ENCODE results near the gene DTNB.

The DTNB gene

GRCh38 chr2:25517701-25518100, 155.7 kb downstream of the DTNB start:
- TF ChIP-seq CTCF (IDR thresholded peaks at IDR 0.05; ENCODE audit: insufficient read depth, low read depth, low read length, missing control alignments), result no peak
- no peak for DNase-seq (ENCODE audit: low read depth)

GRCh38 chr2:25514043-25514637, 159.2 kb downstream of the DTNB start:
- no peak overlapping the region for H3K4me3 ChIP-seq (ENCODE audit: low read length)
- no peak for TF ChIP-seq CTCF (IDR thresholded peaks at IDR 0.05; ENCODE audit: insufficient read depth, low read depth, low read length, missing control alignments)
- DNase-seq (ENCODE audit: low read depth), result no peak

More at GRCh38 chr2:25517701-25518100, 155.7 kb downstream of the DTNB start:
- H3K4me3 ChIP-seq (ENCODE audit: low read length), result no peak overlapping the region

- H3K4me3 ChIP-seq (ENCODE audit: low read length), result no peak overlapping the region
- peak; percentile 21 for DNase-seq (ENCODE audit: low read depth)
- no peak for TF ChIP-seq CTCF (IDR thresholded peaks at IDR 0.05; ENCODE audit: insufficient read depth, low read depth, low read length, missing control alignments)
Measured at GRCh38 chr2:25512707-25513106, 160.7 kb downstream of the DTNB start.

GRCh38 chr2:25506226-25506625, 167.2 kb downstream of the DTNB start:
- DNase-seq (ENCODE audit: low read depth), result peak; percentile 53
- no peak overlapping the region for H3K4me3 ChIP-seq (ENCODE audit: low read length)
- no peak for TF ChIP-seq CTCF (IDR thresholded peaks at IDR 0.05; ENCODE audit: insufficient read depth, low read depth, low read length, missing control alignments)

GRCh38 chr2:25505622-25506021, 167.8 kb downstream of the DTNB start:
- no peak for TF ChIP-seq CTCF (IDR thresholded peaks at IDR 0.05; ENCODE audit: insufficient read depth, low read depth, low read length, missing control alignments)
- no peak overlapping the region for H3K4me3 ChIP-seq (ENCODE audit: low read length)
- peak; percentile 62 for DNase-seq (ENCODE audit: low read depth)

- no peak overlapping the region for H3K4me3 ChIP-seq (ENCODE audit: low read length)
- TF ChIP-seq CTCF (IDR thresholded peaks at IDR 0.05; ENCODE audit: insufficient read depth, low read depth, low read length, missing control alignments), result no peak
- DNase-seq (ENCODE audit: low read depth), result no peak
Measured at GRCh38 chr2:25505182-25505581, 168.2 kb downstream of the DTNB start.

- no peak for DNase-seq (ENCODE audit: low read depth)
- no peak for TF ChIP-seq CTCF (IDR thresholded peaks at IDR 0.05; ENCODE audit: insufficient read depth, low read depth, low read length, missing control alignments)
- no peak overlapping the region for H3K4me3 ChIP-seq (ENCODE audit: low read length)
Measured at GRCh38 chr2:25504266-25504665, 169.1 kb downstream of the DTNB start.

Data from epithelial cell of esophagus (primary cell).